NOMO-1 (cell line): ENCODE data around the gene ZNF26.

ENCODE experiments used
- DNase-seq, 2 experiments: peaks; one replicate each; lab custom pipeline; 2025; ENCODE audit not compliant: unreplicated experiment in 2 of 2; lab: John Stamatoyannopoulos, UW

Gene ZNF26

GRCh38 chr12:133058203-133059113 is 72.3 kb downstream of the ZNF26 start:
- no peak for DNase-seq

- no peak for DNase-seq
Observed at GRCh38 chr12:133061954-133062353, 75.8 kb downstream of the ZNF26 start.

- DNase-seq = no peak
Observed at GRCh38 chr12:133063556-133063955, 77.4 kb downstream of the ZNF26 start.

- no peak for DNase-seq
Observed at GRCh38 chr12:133073836-133074235, 87.7 kb downstream of the ZNF26 start.
